ENCODE data around the gene P3H1. TPM values are rescaled to one million over a fixed set of nuclear protein-coding genes. Genes with fewer than 3 reads are reported as not detected.

The P3H1 gene
- total and polyA plus RNA-seq, 2 of the 13 experiments (the other 11 are each of a cell fraction or from before 2014, with no cell fraction given): 64.6 to 120 TPM

- no peak for TF ChIP-seq THAP8 (CRISPR knock-in tag; IDR thresholded peaks at IDR 0.05; ENCODE audit: borderline replicate concordance)
- TF ChIP-seq ZNF569 (CRISPR knock-in tag; IDR thresholded peaks at IDR 0.05; ENCODE audit: borderline replicate concordance): no peak; the same call in 1 of the 2 replicates
- TF ChIP-seq, protein P1, sequence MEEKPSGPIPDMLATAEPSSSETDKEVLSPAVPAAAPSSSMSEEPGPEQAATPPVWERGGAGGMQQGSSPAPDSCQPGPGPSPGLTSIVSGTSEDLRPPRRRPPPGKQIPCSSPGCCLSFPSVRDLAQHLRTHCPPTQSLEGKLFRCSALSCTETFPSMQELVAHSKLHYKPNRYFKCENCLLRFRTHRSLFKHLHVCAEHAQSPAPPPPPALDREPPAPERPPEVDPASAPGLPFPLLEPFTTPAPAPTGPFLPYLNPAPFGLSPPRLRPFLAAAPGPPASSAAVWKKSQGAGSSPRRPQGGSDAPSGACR (CRISPR knock-in tag; IDR thresholded peaks at IDR 0.05): peak; percentile 90; the same call in 1 of the 2 replicates
These were observed at the start of gene P3H1, which contains the start of gene C1orf50 (continued) for GRCh38 chr1:42766741-42767509.

- TSS peak; percentile 72 for BruUV-seq (replicated peaks)
- Histone ChIP-seq H3K9me3 (ENCODE audit: low read length) (no peaks in the 10 kb centered on the region), H3K4me1 (ENCODE audit: insufficient read depth, low read length) (peaks cover 31% of the 10 kb centered on the region), H3K4me3 (replicated peaks in 1 of 3; ENCODE audit: insufficient read depth in 1 of 3, low read depth in 2 of 3, low read length in 3 of 3) (peak overlapping the region; percentile 73 to 84 (median 83)), H3K79me2 (ENCODE audit: insufficient read depth, low read length) (peaks cover 7% of the 10 kb centered on the region), H3K27ac (ENCODE audit: extremely low read length, insufficient read depth, low read length) (peak overlapping the region; percentile 100), H3K9ac (ENCODE audit: insufficient read depth, low read depth, low read length) (peak overlapping the region; percentile 93), H3K4me2 (ENCODE audit: low read depth, low read length) (peak overlapping the region; percentile 90), H3K36me3 (replicated peaks in 1 of 2; ENCODE audit: control insufficient read depth in 1 of 2, insufficient read depth in 2 of 2, low read length in 2 of 2) (peaks cover 1 to 4% of the 10 kb centered on the region in 2 experiments; a peak in 1 of 5 replicates), H3K27me3 (ENCODE audit: control insufficient read depth in 1 of 2, insufficient read depth in 2 of 2, low read length in 2 of 2) (no peaks in the 10 kb centered on the region; a peak in 1 of 5 replicates), H4K20me1 (ENCODE audit: insufficient read depth, low read length) (no peaks in the 10 kb centered on the region), H2AFZ (ENCODE audit: low read length) (no peak overlapping the region)
- intact Hi-C loops (cut with micrococcal nuclease; ENCODE audit: unreplicated experiment) (loop anchor here (5.0 kb wide), 1 partner anchor 49 kb away; the partner anchor contains the start of genes C1orf50 and P3H1), in situ Hi-C loops (cut with HindIII; ENCODE audit: extremely low pct_ligation_motif_present, low pct_unique_long_range_greater_than_20kb) (no loop called here)
- ChIA-PET CTCF (ENCODE audit: low intra/inter-chr PET ratio, low total read pairs) (no interaction called here), POLR2A (interaction anchor here (0.8 to 3.1 kb wide), 4 partner anchors 8 to 258 kb away, joined by 3 to 37 read pairs (median 4); partner anchors contain the start of genes C1orf50, P3H1 and ZNF691)
- WGBS (ENCODE audit: low lambda C conversion rate): 53% methylated on average over 7 of the region's 7 CpGs
- FAIRE-seq (no peak), DNase-seq (ENCODE audit: low spot score) (no peak), ATAC-seq (peak; percentile 37)
- TF ChIP-seq ELF4 (CRISPR knock-in tag; IDR thresholded peaks at IDR 0.05; ENCODE audit: borderline replicate concordance): no peak
- peak; percentile 83 for TF ChIP-seq ZKSCAN5 (CRISPR knock-in tag; IDR thresholded peaks at IDR 0.05)
- TF ChIP-seq HINFP (CRISPR knock-in tag; IDR thresholded peaks at IDR 0.05; ENCODE audit: low read depth): 0 out of 2 replicates have a peak, but pooled peaks have one; percentile 17
- no peak for TF ChIP-seq ETV6 (CRISPR knock-in tag; conservative IDR thresholded peaks at IDR 0.05)
- TF ChIP-seq, protein P2, sequence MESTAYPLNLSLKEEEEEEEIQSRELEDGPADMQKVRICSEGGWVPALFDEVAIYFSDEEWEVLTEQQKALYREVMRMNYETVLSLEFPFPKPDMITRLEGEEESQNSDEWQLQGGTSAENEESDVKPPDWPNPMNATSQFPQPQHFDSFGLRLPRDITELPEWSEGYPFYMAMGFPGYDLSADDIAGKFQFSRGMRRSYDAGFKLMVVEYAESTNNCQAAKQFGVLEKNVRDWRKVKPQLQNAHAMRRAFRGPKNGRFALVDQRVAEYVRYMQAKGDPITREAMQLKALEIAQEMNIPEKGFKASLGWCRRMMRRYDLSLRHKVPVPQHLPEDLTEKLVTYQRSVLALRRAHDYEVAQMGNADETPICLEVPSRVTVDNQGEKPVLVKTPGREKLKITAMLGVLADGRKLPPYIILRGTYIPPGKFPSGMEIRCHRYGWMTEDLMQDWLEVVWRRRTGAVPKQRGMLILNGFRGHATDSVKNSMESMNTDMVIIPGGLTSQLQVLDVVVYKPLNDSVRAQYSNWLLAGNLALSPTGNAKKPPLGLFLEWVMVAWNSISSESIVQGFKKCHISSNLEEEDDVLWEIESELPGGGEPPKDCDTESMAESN (CRISPR knock-in tag; conservative IDR thresholded peaks at IDR 0.05): 0 out of 2 replicates have a peak, but pooled peaks have one; percentile 34
- 0 out of 2 replicates have a peak, but pooled peaks have one; percentile 12 for TF ChIP-seq KLF12 (CRISPR knock-in tag; IDR thresholded peaks at IDR 0.05; ENCODE audit: borderline replicate concordance)
These were observed 49.2 kb upstream of the P3H1 start for GRCh38 chr1:42815941-42816584.

All from HepG2 (cell line).